ENCODE results near the gene SH3RF2.

GRCh38 chr5:145946112-145946861 lies 9.9 kb downstream of the SH3RF2 start:
- no peak for TF ChIP-seq CTCF (IDR thresholded peaks at IDR 0.05; ENCODE audit: poor library complexity)
- TF ChIP-seq EZH2phosphoT487 (IDR thresholded peaks at IDR 0.05; ENCODE audit: low read depth, severe bottlenecking, unreplicated experiment) = no peak
- no peak for TF ChIP-seq EZH2 (IDR thresholded peaks at IDR 0.05; ENCODE audit: borderline replicate concordance)
